Measurements from ENCODE around the gene CDC25C.

The CDC25C gene

DNA sequence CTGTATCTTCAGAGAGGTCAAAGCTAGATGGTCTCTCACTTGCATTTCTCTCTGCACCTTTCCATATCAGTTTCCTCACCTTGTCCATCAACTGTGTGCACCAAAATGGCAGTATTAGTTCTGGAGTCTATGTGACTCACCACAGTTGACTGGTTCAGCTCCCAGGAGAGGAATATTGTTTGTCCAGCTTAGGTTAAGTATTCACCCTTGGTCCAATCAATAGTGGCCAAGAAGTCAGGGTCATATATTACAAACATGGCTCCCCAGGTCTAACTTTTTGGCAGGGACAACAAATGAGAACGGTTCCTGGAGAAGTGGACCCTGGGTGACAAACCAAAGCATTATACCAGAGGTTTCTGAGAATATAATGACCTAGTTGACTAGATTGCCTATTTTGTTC is 93.6 kb downstream of the CDC25C start:
- no peak for TF ChIP-seq CTCF (IDR thresholded peaks at IDR 0.05)
- intact Hi-C loops (cut with DNase I; ENCODE audit: low total_unique reads), result no loop called here
- Histone ChIP-seq H3K4me1 (peaks cover 0 to 12% (median 10%) of the 10 kb centered on the region in 4 donors), H3K27ac (no peak overlapping the region), H3K9me3 (no peaks in the 10 kb centered on the region), H3K36me3 (no peaks in the 10 kb centered on the region), H3K4me3 (no peak overlapping the region), H3K27me3 (no peaks in the 10 kb centered on the region)
- DNase-seq, result no peak

Measured in tibial artery (tissue), 4 donors.